GM18520 (cell line): ENCODE measurements around the gene ELOVL7.
"Not testable (repeated sequence)": the region's sequence is repeated elsewhere in the genome, so short reads cannot be mapped to it uniquely, and the experiment has no call there.

Experiments
- ATAC-seq: cut with Tn5 transposase; IDR thresholded peaks from one replicate; pipeline ENCODE4 v1.9.1; 2021; ENCODE audit not compliant: unreplicated experiment

ELOVL7 gene

DNA sequence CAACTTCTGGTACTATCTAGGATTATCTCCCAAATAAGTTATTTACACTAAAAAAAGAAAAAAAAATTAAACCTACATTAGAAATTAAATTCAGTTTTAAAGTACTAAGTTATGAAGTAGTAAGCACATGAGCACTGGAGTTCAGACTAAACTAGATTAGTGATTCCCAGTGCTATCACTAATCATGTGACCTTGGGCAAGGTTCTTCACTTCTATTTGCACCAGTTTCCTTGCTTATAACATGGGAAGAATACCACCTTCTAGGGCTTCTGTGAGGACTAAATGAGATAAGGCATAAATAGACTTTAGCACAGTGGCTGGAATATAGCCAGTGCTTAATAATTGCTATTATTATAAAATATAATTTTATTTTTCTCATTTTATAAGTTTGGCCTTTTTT is 10.5 kb downstream of the ELOVL7 start:
- ATAC-seq, result no peak

DNA sequence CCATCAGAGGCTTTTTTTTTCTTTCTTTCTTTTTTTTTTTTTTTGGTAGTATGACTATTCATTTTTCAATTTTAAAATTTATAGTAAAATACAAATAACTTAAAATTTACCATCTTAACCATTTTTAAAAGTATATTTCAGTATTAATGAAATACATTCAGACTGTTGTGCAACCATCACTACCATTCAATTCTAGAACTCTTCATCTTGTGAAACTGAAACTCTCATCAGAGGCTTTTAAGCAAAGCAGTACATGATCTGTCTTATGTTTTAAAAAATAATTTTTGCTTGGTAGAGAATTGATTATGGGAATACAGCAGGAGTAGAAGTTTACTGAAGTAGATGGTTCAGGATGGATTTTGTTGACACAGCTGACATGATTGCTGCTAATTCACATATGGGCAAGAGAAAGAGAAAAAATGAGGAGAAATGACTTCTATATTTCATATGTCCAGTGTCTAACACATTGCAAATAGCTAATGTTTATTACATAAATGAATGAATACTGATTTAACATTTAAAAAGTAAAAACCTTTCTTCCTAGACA is 13.4 kb downstream of the ELOVL7 start:
- ATAC-seq, result peak; percentile 50

DNA sequence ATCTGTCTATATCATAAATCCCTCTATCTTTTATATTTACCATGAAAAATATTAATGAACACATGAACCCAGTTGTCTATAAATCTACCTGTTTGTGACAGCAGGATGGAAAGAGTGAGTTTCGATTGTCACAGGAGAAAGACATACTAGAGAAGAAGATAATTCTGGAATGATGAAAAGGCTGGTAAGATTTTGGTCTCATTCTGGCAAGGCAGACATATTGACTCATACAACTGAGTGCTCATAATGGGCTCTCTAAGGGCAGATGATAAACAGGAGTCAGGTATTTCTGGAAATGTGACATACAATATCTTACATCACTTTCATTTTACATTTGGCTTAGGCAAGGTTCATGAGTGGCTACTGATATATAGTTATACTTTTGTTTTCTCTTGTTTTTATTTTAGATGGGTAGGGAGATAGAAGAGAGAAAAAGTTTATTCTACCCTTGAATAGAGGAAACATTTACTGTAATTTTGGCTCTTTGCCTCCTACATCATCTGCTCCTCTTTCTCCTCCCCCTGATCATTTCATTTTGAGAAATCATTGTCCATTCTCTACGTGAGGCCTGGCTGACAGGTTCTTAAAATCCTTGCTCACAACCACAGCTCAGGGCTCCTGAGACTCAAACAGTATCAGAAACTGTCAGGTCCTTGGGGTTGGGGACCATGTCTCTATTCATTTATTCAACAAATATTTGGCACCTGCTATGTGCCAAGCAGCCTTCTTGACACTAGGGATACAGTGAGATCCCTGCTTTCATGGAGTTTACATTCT is 14.4 kb downstream of the ELOVL7 start:
- ATAC-seq, result no peak

DNA sequence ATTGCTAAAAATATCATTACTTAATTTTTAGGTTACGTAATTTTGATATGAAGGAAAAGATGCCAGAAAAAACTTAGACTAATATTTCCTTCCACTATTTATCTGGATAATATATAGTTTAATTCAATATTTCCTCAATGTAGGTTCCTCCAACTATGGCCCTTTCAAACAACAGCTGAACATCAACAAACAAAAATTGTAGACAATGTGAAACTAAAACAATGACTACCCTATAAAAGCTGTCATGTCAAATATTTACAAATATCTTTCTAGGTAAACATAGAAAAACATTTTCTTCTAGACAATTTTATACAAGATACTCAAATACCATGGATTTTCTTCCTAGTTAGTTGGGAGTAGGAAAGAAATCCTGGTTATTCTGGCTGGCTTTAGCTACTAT is 16.9 kb downstream of the ELOVL7 start:
- ATAC-seq, result no peak

DNA sequence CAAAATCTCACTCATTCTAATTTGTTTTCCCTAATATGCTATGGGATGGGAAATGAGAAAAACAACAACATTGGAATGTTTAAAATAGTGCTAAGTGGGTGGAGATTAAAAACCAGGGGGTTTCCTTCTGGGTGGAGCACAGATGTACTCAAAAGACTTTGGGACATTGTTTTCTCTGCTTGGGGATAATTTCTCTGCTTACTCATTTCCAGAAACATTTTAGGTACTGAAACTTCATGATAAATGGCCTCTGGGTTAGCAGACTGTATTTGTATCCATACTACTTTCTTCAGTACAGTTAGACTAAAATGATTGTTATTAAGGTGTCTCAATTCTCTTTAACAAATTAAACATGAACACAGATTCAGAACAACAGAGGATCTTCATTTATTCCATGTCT is 17.4 kb downstream of the ELOVL7 start:
- no peak for ATAC-seq

DNA sequence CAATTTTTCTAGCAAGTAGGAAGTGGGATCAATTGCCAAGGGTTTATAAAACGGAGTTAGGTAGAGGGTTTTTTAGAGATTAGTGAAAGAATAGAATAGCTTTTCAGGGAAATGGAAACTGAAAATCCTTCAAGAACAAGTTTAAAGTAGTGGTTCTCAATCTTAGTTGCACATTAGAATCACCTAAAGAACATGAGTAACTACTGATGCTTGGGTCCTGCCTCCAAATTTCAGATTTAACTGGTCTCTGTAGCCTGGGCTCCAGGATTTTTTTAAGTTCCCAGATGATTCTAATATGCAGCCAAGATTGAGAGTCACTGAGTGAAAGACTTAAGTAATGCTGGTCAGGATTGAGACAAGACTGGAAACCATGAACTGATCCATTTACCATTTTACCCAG is 20.5 kb downstream of the ELOVL7 start:
- no peak for ATAC-seq

DNA sequence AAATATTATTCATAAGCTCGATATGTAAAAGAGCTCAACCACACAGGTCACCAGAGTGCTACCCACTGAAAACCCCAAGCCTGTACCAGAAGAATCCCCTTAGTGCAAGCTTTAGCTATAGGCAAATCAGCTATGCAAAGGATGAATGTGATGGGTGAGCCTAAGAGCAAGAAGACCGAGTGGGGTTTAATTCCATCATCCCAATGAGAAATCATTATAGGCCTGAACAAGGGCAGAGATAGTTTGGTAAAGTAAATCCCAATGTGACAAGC is 21.8 kb downstream of the ELOVL7 start:
- ATAC-seq, result peak; percentile 80

DNA sequence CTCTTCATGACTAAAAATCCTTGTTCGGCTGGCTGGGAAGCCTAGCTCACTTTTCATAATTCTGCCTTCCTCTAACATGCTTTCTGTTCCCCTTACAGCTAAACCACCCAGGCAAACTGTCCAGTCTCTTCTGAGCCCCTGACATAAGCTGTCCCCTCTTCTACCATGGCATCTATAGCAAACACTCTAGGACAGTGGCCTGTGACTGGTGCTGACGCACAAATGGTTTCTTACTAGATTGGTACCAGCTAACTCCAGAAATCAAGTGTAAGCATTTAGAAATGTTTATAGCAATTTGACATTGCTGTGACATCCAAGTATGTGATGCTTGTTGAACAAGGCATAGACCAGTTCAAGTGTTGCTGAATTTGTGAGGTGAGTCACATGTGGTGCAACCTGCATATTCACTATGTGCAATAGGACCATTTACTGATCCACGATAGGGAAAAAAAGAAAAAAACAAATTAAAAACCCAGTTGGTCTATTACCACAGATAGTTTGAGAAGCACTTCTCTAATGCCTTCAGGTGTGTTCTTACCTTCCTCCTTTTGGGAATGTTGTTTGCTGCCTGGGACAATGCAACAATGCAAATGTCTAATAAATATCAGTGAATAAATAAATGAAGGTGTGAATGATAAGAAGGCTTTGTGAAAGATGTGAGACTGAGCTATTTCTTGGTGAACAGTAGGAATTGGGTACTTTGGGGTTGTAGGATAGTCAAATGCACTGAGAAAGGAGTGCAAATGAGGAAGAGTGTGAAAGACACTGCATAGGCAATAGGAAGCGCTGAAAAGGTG is 22.4 kb downstream of the ELOVL7 start:
- ATAC-seq, result no peak

DNA sequence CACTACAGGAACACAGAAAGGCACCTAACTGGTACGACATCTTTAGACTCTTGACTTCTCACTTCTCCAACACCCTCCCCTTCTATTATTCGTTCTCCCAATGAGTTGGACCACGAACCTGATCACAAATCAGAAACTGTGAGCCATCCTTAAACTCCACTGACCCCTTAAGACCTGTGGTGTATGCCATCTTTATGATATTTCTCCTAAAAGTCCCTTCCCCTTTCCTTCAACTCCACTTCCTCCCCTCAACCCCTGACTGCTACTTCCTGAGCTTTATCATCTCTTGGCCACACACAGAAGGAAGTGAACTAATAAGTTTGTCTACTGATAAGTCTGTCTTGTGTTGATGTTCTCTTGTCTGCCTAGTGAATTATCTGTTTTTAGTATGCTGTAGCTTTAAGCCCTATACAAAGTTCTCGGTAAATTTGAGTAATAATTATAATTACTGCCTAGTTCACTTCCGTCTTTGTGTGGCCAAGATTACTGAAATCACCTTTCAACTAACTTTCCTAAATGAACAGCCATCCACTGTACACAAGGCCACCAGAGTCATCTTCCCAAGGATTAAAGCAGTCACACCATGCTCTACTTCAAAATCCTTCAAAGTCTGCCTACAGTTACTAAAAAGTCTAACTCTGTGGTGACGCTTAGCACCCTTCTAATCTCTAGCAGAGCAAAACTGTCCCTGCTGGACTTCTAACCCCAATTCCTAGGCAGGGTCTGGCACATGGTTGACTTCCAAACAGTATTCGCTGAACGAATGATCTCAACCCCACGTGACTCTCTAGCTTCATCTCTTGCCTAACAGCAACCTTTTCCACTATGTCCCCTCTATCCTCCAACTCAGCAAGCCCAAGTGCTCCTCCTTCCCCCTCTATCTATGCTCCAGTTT is 23.2 kb downstream of the ELOVL7 start:
- no peak for ATAC-seq

DNA sequence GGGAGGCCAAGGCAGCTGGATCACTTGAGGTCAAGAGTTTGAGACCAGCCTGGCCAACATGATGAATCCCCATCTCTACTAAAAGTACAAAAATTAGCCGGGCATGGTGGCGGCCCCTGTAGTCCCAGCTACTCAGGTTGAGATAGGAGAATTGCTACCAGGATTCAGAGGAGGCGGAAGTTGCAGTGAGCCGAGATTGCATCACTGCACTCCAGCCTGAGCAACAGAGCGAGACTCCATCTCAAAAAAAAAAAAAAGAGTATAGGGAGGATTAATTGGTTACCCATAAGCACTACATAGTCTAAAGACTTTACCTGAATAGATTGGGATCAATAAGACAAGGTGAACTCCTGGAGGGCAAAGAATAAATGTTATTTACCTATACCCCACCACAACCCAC is 27.9 kb downstream of the ELOVL7 start:
- ATAC-seq, result not testable (repeated sequence)

DNA sequence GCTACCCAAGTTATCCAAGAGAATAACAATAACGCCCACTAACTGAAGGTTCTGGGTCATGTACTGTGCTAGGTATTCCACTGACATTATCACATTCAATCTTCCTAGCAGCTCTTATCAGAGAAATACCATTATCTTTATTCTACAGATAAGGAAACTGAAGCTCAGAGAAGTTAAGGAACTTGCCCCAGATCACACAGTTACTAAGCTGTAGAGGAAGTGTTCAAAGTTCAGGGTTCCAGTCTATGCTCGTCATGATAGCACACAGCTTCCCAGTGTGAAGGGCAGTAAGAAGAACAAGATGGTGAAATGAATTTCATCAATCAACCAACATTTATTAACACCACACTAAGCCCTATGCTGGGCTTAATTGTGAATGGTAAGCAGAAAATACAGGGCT is 29.6 kb downstream of the ELOVL7 start:
- ATAC-seq, result no peak

DNA sequence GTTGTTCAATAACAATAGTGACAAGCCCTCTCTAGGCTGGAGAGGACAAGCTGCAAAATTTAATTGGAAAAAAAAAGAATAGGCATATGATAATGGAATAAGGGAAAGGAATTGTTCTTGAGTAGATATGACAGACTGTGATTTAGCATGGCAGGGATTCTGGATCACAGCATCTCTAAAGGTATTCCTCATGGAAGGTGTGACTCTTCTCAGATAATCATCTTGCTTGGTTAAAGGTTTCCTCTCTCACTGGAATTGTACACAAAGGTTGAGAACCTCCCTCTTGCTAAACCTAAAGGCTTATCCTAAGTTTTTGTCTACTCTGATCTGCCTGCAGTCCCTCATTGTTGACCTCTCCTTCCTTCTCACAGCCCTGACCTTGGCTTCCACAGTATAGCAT is 31.6 kb downstream of the ELOVL7 start:
- ATAC-seq, result no peak

DNA sequence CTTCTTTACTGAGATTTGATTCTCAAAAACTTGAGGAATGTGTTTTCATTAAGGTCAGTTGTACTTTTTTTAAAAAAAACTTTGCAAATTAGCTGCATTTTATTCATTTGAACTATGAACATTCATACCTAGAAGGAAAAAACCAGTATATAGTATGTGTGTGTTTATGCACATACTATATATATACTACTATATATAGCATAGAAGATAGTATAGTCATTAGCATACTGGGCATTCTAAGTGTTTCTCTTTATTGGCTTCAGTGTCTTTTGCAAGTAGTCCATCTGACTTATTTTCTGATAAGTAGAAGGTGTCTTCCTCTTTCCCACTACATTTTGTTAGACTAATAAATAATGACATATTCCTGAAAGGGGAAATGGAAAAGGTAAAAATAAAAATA is 33.0 kb downstream of the ELOVL7 start:
- no peak for ATAC-seq

DNA sequence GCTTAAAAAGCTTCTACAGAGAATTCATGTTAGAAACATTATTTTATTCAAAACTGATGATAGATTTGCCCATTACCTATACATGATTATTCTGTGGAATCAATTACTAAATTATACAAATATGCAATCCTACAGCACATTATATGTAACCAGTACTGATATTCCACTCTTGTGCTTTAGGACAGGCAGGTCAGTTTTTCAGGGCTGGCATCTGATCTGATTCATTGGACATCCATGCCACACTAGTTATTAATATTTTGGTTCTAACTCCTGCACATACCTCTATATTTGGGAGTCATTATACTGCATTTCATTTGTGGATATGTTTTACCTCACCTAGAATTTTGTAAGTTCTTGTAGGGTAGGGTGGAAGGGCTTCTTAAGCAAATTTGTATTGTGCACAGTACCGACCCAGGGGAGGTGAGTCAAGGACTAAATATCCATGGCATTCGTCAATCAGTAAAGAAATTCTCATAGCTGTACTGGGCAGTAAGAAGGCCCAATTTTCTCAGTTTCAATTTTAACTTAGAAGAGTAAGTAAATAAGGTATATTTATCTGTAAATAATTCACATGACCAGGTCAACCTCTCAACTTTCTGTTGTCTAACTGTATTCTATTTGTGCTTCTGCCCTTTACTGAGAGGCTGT is 33.5 kb downstream of the ELOVL7 start:
- peak; percentile 65 for ATAC-seq

DNA sequence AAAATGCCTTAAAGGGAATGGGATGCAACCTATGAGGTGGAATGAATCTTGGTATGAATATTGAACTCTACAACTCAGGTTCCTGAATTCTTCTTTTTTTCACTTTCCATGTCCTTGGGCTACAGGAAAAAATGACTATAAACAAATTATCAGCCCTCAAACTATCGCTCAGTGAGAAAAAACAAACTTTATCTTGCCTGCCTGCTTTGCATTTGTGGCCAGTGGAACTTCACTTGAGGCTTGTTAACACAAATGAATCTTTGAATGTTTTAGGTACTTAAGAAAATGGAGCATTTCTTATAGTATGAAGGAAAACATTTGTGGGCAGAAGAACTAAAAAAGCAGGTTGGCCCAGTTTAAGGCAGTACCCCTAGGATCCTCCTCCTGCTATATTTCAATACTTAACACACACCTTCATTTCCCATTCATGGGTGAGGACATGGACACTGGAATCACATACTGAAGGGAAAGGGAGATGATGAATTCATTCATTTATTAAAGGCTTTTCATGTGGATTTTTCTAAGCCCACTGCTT is 34.1 kb downstream of the ELOVL7 start:
- no peak for ATAC-seq

DNA sequence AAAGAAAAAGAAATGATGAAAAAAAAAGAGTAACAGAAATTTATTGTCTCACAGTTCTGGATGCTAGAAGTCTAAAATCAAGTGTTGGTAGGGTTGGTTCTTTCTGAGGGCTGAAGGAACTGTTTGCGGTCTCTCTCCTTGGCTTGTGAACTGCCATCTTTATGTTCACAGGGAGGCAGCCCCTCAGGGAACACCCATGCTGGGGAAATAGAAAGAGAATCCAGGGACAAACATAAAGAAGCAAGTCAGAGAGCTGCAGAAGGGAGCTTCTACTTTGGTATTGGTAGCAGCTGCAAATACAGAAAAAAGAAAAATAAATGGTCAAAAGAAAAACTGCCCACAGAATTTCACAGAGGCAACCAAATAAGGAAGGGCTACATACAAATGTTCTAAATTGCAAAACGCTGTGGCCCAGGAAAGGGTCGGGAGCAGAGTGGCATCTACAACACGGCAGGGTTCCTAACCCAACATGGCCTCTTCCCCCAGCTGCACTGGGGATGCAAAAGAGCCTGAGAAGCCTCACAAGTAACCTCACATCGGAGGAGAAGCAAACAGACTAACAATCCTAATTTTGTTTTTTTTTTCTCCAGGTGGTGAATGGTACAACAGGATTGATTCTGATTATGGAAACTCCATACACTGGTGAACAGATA is 37.4 kb downstream of the ELOVL7 start:
- no peak for ATAC-seq

DNA sequence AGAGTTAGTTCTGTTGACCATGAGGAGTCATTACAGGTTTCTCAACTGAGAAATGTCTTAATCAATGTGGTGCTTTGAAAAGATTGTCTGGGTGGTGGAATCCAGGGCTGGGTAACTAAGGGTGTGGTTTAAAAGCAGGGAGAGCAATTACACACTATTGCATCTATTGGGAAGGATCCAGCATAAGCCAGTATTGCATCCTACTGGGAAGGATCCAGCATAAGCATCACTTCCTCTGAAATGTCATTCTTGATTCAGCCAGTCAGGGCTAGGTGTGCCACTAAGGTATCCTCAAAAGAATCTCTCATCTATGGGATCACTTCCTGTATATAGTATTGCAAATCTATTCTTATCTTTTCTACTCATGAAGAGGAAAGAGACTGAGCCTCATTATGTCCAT is 38.6 kb downstream of the ELOVL7 start:
- no peak for ATAC-seq

DNA sequence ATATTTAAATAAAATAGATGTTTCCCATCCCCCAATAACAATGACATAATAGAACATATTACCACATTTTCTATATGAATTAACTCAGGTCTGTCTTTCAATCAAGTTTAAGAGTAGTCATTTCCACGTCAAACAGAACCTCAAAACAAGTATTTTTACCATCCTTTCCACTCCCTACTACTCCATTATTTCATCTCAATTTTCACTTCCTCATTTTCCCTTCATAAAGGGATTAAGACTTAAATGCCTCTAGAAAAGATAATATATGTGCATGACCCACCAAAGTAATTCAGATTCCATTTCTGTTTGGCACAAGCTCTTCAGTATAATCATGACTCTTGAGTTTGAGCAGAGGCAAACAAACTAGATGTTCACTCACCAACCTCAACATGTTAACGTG is 40.4 kb downstream of the ELOVL7 start:
- ATAC-seq, result no peak

DNA sequence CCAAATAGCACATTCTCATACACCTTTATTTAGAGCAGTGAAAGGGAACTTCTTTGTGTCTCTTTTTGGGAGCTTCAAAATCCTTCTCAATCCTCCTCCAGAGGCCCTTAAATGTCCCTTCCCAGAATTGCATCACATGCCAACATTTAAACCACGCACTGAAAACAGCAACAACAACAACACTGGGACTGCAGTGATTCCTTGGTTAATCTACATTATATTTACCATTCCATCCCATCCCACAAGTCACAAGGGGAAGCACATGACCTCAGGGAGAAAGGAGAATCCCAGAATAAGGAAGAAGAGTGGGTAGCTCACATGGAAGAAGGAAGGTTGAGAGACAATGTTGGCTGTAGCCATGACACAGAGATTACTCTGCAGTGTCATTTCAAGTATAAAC is 41.1 kb downstream of the ELOVL7 start:
- no peak for ATAC-seq

DNA sequence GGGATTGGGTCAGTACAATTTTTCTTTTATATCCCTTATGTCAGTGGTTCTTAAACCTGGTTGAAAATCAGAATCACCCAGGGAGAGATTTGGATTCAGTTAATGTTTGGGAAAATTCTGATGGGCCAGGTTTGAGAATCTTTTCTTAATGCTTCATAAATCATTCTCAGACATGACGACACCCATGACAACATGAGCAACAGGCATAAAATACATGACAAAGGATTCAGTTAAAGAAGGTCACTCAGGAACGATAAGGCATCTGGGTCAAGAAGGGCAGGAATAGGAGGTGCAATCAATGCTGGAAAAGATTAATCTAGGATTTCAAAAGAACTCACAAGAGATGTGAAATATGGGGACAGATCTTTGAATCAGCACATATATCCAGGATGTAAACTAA is 41.8 kb downstream of the ELOVL7 start:
- no peak for ATAC-seq
